NCI-H510A (cell line): ENCODE data around the gene ZMIZ1.

Source experiments
- DNase-seq: peaks from one replicate; lab custom pipeline; 2025; lab: John Stamatoyannopoulos, UW

The ZMIZ1 gene

GRCh38 chr10:79310200-79310865 is 241.6 kb downstream of the ZMIZ1 start:
- DNase-seq = no peak

GRCh38 chr10:79310911-79311573 is 242.3 kb downstream of the ZMIZ1 start:
- no peak for DNase-seq

GRCh38 chr10:79311581-79312407 is 243.0 kb downstream of the ZMIZ1 start:
- no peak for DNase-seq

- DNase-seq = no peak
These were observed 243.9 kb downstream of the ZMIZ1 start for GRCh38 chr10:79312601-79313187.

GRCh38 chr10:79313320-79313719 is 244.6 kb downstream of the ZMIZ1 start:
- DNase-seq = no peak

GRCh38 chr10:79313911-79314439 is 245.2 kb downstream of the ZMIZ1 start:
- no peak for DNase-seq

GRCh38 chr10:79314761-79315601 is 246.2 kb downstream of the ZMIZ1 start:
- DNase-seq = no peak

- no peak for DNase-seq
These were observed 246.8 kb downstream of the ZMIZ1 start for GRCh38 chr10:79315602-79315920.

- no peak for DNase-seq
These were observed 248.1 kb downstream of the ZMIZ1 start for GRCh38 chr10:79316671-79317431.

GRCh38 chr10:79318369-79318768 is 249.6 kb downstream of the ZMIZ1 start:
- no peak for DNase-seq

GRCh38 chr10:79319115-79319771 is 250.5 kb downstream of the ZMIZ1 start:
- no peak for DNase-seq

- no peak for DNase-seq
These were observed 251.6 kb downstream of the ZMIZ1 start for GRCh38 chr10:79320316-79320715.

- DNase-seq = no peak
These were observed 252.2 kb downstream of the ZMIZ1 start for GRCh38 chr10:79320820-79321493.

GRCh38 chr10:79321494-79321882 is 252.7 kb downstream of the ZMIZ1 start:
- DNase-seq = no peak

GRCh38 chr10:79321951-79322350 is 253.2 kb downstream of the ZMIZ1 start:
- no peak for DNase-seq

GRCh38 chr10:79322616-79323543 is 254.1 kb downstream of the ZMIZ1 start:
- DNase-seq = no peak

GRCh38 chr10:79323602-79324001 is 254.8 kb downstream of the ZMIZ1 start:
- no peak for DNase-seq

- no peak for DNase-seq
These were observed 255.4 kb downstream of the ZMIZ1 start for GRCh38 chr10:79324032-79324695.
